ENCODE data around the gene ACVRL1.

The ACVRL1 gene

GRCh38 chr12:51955702-51956101, 48.4 kb downstream of the ACVRL1 start:
- peaks cover 87% of the 10 kb centered on the region for H3K79me2 ChIP-seq (ENCODE audit: control insufficient read depth, insufficient read depth, low read length, unreplicated experiment)
- peaks cover 31% of the 10 kb centered on the region for H3K4me1 ChIP-seq (ENCODE audit: control insufficient read depth, insufficient read depth, low read length, unreplicated experiment)
- peaks cover 4% of the 10 kb centered on the region; the same call in 1 of the 2 replicates for H3K36me3 ChIP-seq (ENCODE audit: insufficient read depth, low read length)
- H3K27me3 ChIP-seq (ENCODE audit: insufficient read depth, low read length): no peaks in the 10 kb centered on the region
- H3K27ac ChIP-seq (ENCODE audit: low read depth, low read length): no peak overlapping the region
- H2AFZ ChIP-seq (ENCODE audit: low read length, unreplicated experiment): no peak overlapping the region
- no peak overlapping the region for H3K4me3 ChIP-seq (ENCODE audit: low read depth, low read length)

GRCh38 chr12:51958542-51958941, 51.2 kb downstream of the ACVRL1 start:
- Histone ChIP-seq H3K79me2 (ENCODE audit: control insufficient read depth, insufficient read depth, low read length, unreplicated experiment) (peaks cover 92% of the 10 kb centered on the region), H2AFZ (ENCODE audit: low read length, unreplicated experiment) (no peak overlapping the region), H3K4me3 (ENCODE audit: low read depth, low read length) (no peak overlapping the region), H3K36me3 (ENCODE audit: insufficient read depth, low read length) (peaks cover 8% of the 10 kb centered on the region; the same call in 1 of the 2 replicates), H3K4me1 (ENCODE audit: control insufficient read depth, insufficient read depth, low read length, unreplicated experiment) (peaks cover 35% of the 10 kb centered on the region), H3K27ac (ENCODE audit: low read depth, low read length) (no peak overlapping the region), H3K27me3 (ENCODE audit: insufficient read depth, low read length) (no peaks in the 10 kb centered on the region)

- Histone ChIP-seq H3K79me2 (ENCODE audit: control insufficient read depth, insufficient read depth, low read length, unreplicated experiment) (peaks cover 92% of the 10 kb centered on the region), H3K27ac (ENCODE audit: low read depth, low read length) (no peak overlapping the region), H3K27me3 (ENCODE audit: insufficient read depth, low read length) (no peaks in the 10 kb centered on the region), H2AFZ (ENCODE audit: low read length, unreplicated experiment) (no peak overlapping the region), H3K36me3 (ENCODE audit: insufficient read depth, low read length) (peaks cover 13% of the 10 kb centered on the region), H3K4me3 (ENCODE audit: low read depth, low read length) (0 out of 2 replicates have a peak overlapping the region, but pooled peaks have one; percentile 4), H3K4me1 (ENCODE audit: control insufficient read depth, insufficient read depth, low read length, unreplicated experiment) (peaks cover 30% of the 10 kb centered on the region)
Observed at GRCh38 chr12:51959211-51959610, 51.9 kb downstream of the ACVRL1 start.

GRCh38 chr12:51959921-51960320, 52.6 kb downstream of the ACVRL1 start:
- no peaks in the 10 kb centered on the region for H3K27me3 ChIP-seq (ENCODE audit: insufficient read depth, low read length)
- H3K79me2 ChIP-seq (ENCODE audit: control insufficient read depth, insufficient read depth, low read length, unreplicated experiment): peaks cover 92% of the 10 kb centered on the region
- no peak overlapping the region for H3K4me3 ChIP-seq (ENCODE audit: low read depth, low read length)
- H2AFZ ChIP-seq (ENCODE audit: low read length, unreplicated experiment): no peak overlapping the region
- H3K27ac ChIP-seq (ENCODE audit: low read depth, low read length): no peak overlapping the region
- peaks cover 18% of the 10 kb centered on the region for H3K36me3 ChIP-seq (ENCODE audit: insufficient read depth, low read length)
- peaks cover 22% of the 10 kb centered on the region for H3K4me1 ChIP-seq (ENCODE audit: control insufficient read depth, insufficient read depth, low read length, unreplicated experiment)

GRCh38 chr12:51960488-51960887, 53.2 kb downstream of the ACVRL1 start:
- H3K27me3 ChIP-seq (ENCODE audit: insufficient read depth, low read length): no peaks in the 10 kb centered on the region
- H3K79me2 ChIP-seq (ENCODE audit: control insufficient read depth, insufficient read depth, low read length, unreplicated experiment): peaks cover 92% of the 10 kb centered on the region
- peaks cover 17% of the 10 kb centered on the region for H3K4me1 ChIP-seq (ENCODE audit: control insufficient read depth, insufficient read depth, low read length, unreplicated experiment)
- H3K4me3 ChIP-seq (ENCODE audit: low read depth, low read length): no peak overlapping the region
- no peak overlapping the region for H3K27ac ChIP-seq (ENCODE audit: low read depth, low read length)
- peaks cover 21% of the 10 kb centered on the region for H3K36me3 ChIP-seq (ENCODE audit: insufficient read depth, low read length)
- no peak overlapping the region for H2AFZ ChIP-seq (ENCODE audit: low read length, unreplicated experiment)

- H3K4me1 ChIP-seq (ENCODE audit: control insufficient read depth, insufficient read depth, low read length, unreplicated experiment): peaks cover 15% of the 10 kb centered on the region
- H3K27me3 ChIP-seq (ENCODE audit: insufficient read depth, low read length): no peaks in the 10 kb centered on the region
- no peak overlapping the region for H2AFZ ChIP-seq (ENCODE audit: low read length, unreplicated experiment)
- peaks cover 24% of the 10 kb centered on the region for H3K36me3 ChIP-seq (ENCODE audit: insufficient read depth, low read length)
- peaks cover 92% of the 10 kb centered on the region for H3K79me2 ChIP-seq (ENCODE audit: control insufficient read depth, insufficient read depth, low read length, unreplicated experiment)
- H3K4me3 ChIP-seq (ENCODE audit: low read depth, low read length): no peak overlapping the region
- no peak overlapping the region for H3K27ac ChIP-seq (ENCODE audit: low read depth, low read length)
Observed at GRCh38 chr12:51960890-51961289, 53.6 kb downstream of the ACVRL1 start.

GRCh38 chr12:51961834-51962233, 54.5 kb downstream of the ACVRL1 start:
- peaks cover 13% of the 10 kb centered on the region for H3K4me1 ChIP-seq (ENCODE audit: control insufficient read depth, insufficient read depth, low read length, unreplicated experiment)
- H3K4me3 ChIP-seq (ENCODE audit: low read depth, low read length): no peak overlapping the region
- no peaks in the 10 kb centered on the region for H3K27me3 ChIP-seq (ENCODE audit: insufficient read depth, low read length)
- no peak overlapping the region for H2AFZ ChIP-seq (ENCODE audit: low read length, unreplicated experiment)
- no peak overlapping the region for H3K27ac ChIP-seq (ENCODE audit: low read depth, low read length)
- H3K79me2 ChIP-seq (ENCODE audit: control insufficient read depth, insufficient read depth, low read length, unreplicated experiment): peaks cover 91% of the 10 kb centered on the region
- peaks cover 24% of the 10 kb centered on the region for H3K36me3 ChIP-seq (ENCODE audit: insufficient read depth, low read length)

- H3K27me3 ChIP-seq (ENCODE audit: insufficient read depth, low read length): no peaks in the 10 kb centered on the region
- no peak overlapping the region for H3K4me3 ChIP-seq (ENCODE audit: low read depth, low read length)
- H3K4me1 ChIP-seq (ENCODE audit: control insufficient read depth, insufficient read depth, low read length, unreplicated experiment): peaks cover 13% of the 10 kb centered on the region
- H3K79me2 ChIP-seq (ENCODE audit: control insufficient read depth, insufficient read depth, low read length, unreplicated experiment): peaks cover 89% of the 10 kb centered on the region
- peaks cover 24% of the 10 kb centered on the region for H3K36me3 ChIP-seq (ENCODE audit: insufficient read depth, low read length)
- no peak overlapping the region for H2AFZ ChIP-seq (ENCODE audit: low read length, unreplicated experiment)
- no peak overlapping the region for H3K27ac ChIP-seq (ENCODE audit: low read depth, low read length)
Observed at GRCh38 chr12:51962737-51963136, 55.4 kb downstream of the ACVRL1 start.

- H3K27me3 ChIP-seq (ENCODE audit: insufficient read depth, low read length): no peaks in the 10 kb centered on the region
- peaks cover 24% of the 10 kb centered on the region for H3K36me3 ChIP-seq (ENCODE audit: insufficient read depth, low read length)
- H3K4me3 ChIP-seq (ENCODE audit: low read depth, low read length): no peak overlapping the region
- no peak overlapping the region for H2AFZ ChIP-seq (ENCODE audit: low read length, unreplicated experiment)
- H3K79me2 ChIP-seq (ENCODE audit: control insufficient read depth, insufficient read depth, low read length, unreplicated experiment): peaks cover 85% of the 10 kb centered on the region
- H3K4me1 ChIP-seq (ENCODE audit: control insufficient read depth, insufficient read depth, low read length, unreplicated experiment): peaks cover 13% of the 10 kb centered on the region
- no peak overlapping the region for H3K27ac ChIP-seq (ENCODE audit: low read depth, low read length)
Observed at GRCh38 chr12:51963477-51963876, 56.2 kb downstream of the ACVRL1 start.

DNA sequence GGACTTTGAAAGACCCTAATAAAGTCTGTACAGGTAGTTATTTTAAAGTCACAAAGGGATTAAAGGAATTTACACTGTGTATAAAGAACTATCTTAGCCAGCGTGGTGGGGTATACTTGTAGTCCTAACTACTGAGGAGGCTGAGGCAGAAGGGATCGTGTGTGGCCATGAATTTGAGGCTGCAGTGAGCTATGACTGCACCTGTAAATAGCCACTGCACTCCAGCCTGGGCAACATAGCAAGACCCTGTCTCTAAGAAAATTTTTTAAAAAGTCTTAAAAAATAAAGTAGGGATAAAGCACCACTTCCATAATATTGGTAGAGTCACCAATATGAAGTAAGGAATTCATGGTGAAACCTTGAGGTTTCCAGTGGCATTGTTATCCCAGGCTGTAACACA, 62.3 kb downstream of the ACVRL1 start:
- Histone ChIP-seq H3K4me1 (ENCODE audit: control insufficient read depth, insufficient read depth, low read length, unreplicated experiment) (peaks cover 43% of the 10 kb centered on the region), H3K79me2 (ENCODE audit: control insufficient read depth, insufficient read depth, low read length, unreplicated experiment) (peaks cover 79% of the 10 kb centered on the region), H3K36me3 (ENCODE audit: insufficient read depth, low read length) (peaks cover 7% of the 10 kb centered on the region; the same call in 1 of the 2 replicates), H3K27me3 (ENCODE audit: insufficient read depth, low read length) (no peaks in the 10 kb centered on the region), H2AFZ (ENCODE audit: low read length, unreplicated experiment) (no peak overlapping the region), H3K4me3 (ENCODE audit: low read depth, low read length) (no peak overlapping the region), H3K27ac (ENCODE audit: low read depth, low read length) (no peak overlapping the region)

DNA sequence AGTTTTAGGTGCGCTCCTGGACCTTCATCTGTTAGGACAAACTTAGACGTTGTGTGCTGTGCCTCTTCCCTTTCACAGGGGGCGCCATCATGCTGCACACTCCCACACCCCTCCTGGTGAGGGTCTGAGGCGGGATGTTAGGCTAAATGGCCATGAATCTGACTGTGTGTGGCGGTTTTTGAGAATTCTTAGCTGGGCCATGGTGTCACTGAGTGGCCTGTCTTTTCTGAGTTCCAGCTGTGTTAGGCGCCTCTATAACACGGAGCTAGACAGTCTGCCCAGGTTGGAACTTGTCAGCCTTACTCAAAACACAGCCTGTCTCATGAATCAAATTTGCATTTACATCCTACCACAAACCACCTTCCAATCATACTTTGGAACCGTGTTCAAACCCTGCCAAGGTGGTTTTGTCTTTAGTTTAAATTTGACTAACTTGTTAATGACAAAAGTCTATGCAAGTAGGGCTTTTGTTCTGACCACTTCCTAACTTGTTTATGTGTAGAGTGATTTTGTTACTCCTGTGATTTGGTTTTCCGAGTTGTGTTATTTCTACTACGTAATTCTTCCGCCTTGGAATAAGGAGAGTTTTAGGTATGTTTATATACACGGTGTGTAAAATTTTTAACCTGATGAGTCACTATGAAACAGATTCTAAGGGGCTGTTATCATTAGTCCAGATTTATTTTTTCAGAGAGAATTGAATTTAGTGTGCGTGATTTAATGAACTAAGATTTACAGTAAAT, 63.8 kb downstream of the ACVRL1 start:
- H3K4me3 ChIP-seq (ENCODE audit: low read depth, low read length): peak overlapping the region; percentile 46
- peaks cover 57% of the 10 kb centered on the region for H3K4me1 ChIP-seq (ENCODE audit: control insufficient read depth, insufficient read depth, low read length, unreplicated experiment)
- H2AFZ ChIP-seq (ENCODE audit: low read length, unreplicated experiment): no peak overlapping the region
- H3K27me3 ChIP-seq (ENCODE audit: insufficient read depth, low read length): no peaks in the 10 kb centered on the region
- H3K27ac ChIP-seq (ENCODE audit: low read depth, low read length): peak overlapping the region; percentile 91
- peaks cover 78% of the 10 kb centered on the region for H3K79me2 ChIP-seq (ENCODE audit: control insufficient read depth, insufficient read depth, low read length, unreplicated experiment)
- peaks cover 4% of the 10 kb centered on the region; the same call in 1 of the 2 replicates for H3K36me3 ChIP-seq (ENCODE audit: insufficient read depth, low read length)

Measured in ACC112 (cell line).